ENCODE results near the gene MMP19.

The MMP19 gene

DNA sequence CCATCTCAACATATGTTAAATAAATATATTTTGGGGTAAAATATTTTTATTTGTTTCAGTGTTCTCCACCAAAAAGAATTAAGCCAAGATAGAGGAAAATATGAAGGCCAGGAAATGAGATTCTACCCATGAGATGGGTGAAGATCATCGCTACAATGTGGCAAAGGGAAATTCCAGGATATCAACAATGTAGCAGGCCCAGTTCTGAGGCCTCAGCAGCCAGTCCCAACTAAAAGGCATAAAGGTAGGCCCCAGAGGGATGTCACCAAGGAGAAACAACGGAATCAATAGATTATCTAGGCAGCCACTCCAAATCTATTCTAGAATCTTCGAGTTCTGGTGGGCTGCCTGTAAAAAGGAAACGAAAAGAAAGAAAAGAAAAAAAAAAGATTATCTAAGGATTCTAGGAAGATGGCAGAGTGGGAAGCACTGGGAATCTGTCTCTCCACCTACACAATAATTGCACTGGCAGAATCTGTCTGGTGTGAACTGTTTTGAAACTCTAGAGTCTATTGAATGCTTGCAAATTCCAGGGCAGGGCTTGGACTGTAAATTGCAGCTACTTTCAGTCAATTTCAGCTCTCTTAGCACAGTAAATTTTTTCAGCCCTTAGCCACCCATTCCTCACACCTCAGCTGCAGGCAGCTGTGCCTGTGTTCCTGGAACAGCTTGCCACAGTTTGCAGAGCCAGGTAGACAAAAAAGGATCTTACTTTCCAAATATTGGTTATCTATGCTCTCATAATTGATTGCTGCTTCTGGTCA, 33.1 kb upstream of the MMP19 start:
- no peak for TF ChIP-seq POLR2AphosphoS5 (IDR thresholded peaks at IDR 0.05; ENCODE audit: low read depth, low read length)
- TF ChIP-seq SIN3A (IDR thresholded peaks at IDR 0.05; ENCODE audit: borderline replicate concordance, insufficient read depth, low read length): no peak
- no peak for TF ChIP-seq FOXP2 (optimal IDR thresholded peaks at IDR 0.05; ENCODE audit: borderline replicate concordance, extremely low read depth, extremely low read length, insufficient read depth)
- no peak for TF ChIP-seq TAF1 (IDR thresholded peaks at IDR 0.05; ENCODE audit: borderline replicate concordance, insufficient read depth, low read length)
- TF ChIP-seq REST (IDR thresholded peaks at IDR 0.05; ENCODE audit: insufficient read depth in 1 of 2, low read depth in 2 of 2, low read length in 2 of 2): no peak

- TF ChIP-seq REST (IDR thresholded peaks at IDR 0.05; ENCODE audit: insufficient read depth in 1 of 2, low read depth in 2 of 2, low read length in 2 of 2) (no peak), FOXP2 (optimal IDR thresholded peaks at IDR 0.05; ENCODE audit: borderline replicate concordance, extremely low read depth, extremely low read length, insufficient read depth) (no peak), POLR2AphosphoS5 (IDR thresholded peaks at IDR 0.05; ENCODE audit: low read depth, low read length) (no peak), TAF1 (IDR thresholded peaks at IDR 0.05; ENCODE audit: borderline replicate concordance, insufficient read depth, low read length) (no peak), SIN3A (IDR thresholded peaks at IDR 0.05; ENCODE audit: borderline replicate concordance, insufficient read depth, low read length) (no peak)
These were observed 31.7 kb upstream of the MMP19 start for GRCh38 chr12:55874443-55874842.

DNA sequence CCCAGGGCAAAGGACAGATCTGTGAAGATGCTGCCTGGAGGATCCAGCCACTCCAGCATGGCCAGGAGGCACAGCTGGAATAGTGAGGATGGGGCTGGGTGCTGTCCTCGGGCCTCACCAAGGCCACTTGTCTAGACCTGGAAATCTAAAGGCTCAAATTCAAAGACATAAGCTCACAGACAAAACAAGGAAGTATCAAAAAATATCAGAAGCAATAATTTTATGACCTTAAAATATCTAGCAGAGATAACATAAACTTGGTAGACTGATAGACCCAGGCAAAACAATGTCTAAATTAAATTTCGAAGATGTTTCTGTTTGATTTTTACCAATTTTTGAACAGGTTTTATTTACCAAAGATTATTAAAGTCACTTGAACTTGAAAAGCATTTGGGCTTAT, 22.6 kb upstream of the MMP19 start:
- TF ChIP-seq REST (IDR thresholded peaks at IDR 0.05; ENCODE audit: insufficient read depth in 1 of 2, low read depth in 2 of 2, low read length in 2 of 2): no peak
- TF ChIP-seq FOXP2 (optimal IDR thresholded peaks at IDR 0.05; ENCODE audit: borderline replicate concordance, extremely low read depth, extremely low read length, insufficient read depth): no peak
- no peak for TF ChIP-seq TAF1 (IDR thresholded peaks at IDR 0.05; ENCODE audit: borderline replicate concordance, insufficient read depth, low read length)
- no peak for TF ChIP-seq SIN3A (IDR thresholded peaks at IDR 0.05; ENCODE audit: borderline replicate concordance, insufficient read depth, low read length)
- no peak for TF ChIP-seq POLR2AphosphoS5 (IDR thresholded peaks at IDR 0.05; ENCODE audit: low read depth, low read length)

DNA sequence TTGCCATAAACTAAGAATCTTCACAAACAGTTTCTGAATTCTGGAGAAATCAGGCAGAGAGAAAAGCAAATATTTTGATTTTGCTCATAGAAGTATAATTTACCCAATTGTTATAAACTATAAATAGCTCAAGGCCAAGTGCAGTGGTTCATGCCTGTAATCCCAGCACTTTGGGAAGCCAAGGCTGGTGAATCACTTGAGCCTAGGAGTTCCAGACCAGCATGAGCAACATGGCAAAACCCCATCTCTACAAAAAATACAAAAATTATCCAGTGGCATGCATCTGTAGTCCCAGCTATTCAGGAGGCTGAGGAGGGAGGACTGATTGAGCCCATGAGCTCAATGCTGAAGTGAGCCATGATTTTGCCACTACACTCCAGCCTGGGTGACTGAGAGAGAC, 19.6 kb upstream of the MMP19 start:
- no peak for TF ChIP-seq REST (IDR thresholded peaks at IDR 0.05; ENCODE audit: insufficient read depth in 1 of 2, low read depth in 2 of 2, low read length in 2 of 2)
- TF ChIP-seq FOXP2 (optimal IDR thresholded peaks at IDR 0.05; ENCODE audit: borderline replicate concordance, extremely low read depth, extremely low read length, insufficient read depth): no peak
- no peak for TF ChIP-seq SIN3A (IDR thresholded peaks at IDR 0.05; ENCODE audit: borderline replicate concordance, insufficient read depth, low read length)
- no peak for TF ChIP-seq POLR2AphosphoS5 (IDR thresholded peaks at IDR 0.05; ENCODE audit: low read depth, low read length)
- TF ChIP-seq TAF1 (IDR thresholded peaks at IDR 0.05; ENCODE audit: borderline replicate concordance, insufficient read depth, low read length): no peak
